ENCODE measurements around the gene VWA5B1.
"Not testable (repeated sequence)": the region's sequence is repeated elsewhere in the genome, so short reads cannot be mapped to it uniquely, and the experiment has no call there.

VWA5B1 gene, protein sequence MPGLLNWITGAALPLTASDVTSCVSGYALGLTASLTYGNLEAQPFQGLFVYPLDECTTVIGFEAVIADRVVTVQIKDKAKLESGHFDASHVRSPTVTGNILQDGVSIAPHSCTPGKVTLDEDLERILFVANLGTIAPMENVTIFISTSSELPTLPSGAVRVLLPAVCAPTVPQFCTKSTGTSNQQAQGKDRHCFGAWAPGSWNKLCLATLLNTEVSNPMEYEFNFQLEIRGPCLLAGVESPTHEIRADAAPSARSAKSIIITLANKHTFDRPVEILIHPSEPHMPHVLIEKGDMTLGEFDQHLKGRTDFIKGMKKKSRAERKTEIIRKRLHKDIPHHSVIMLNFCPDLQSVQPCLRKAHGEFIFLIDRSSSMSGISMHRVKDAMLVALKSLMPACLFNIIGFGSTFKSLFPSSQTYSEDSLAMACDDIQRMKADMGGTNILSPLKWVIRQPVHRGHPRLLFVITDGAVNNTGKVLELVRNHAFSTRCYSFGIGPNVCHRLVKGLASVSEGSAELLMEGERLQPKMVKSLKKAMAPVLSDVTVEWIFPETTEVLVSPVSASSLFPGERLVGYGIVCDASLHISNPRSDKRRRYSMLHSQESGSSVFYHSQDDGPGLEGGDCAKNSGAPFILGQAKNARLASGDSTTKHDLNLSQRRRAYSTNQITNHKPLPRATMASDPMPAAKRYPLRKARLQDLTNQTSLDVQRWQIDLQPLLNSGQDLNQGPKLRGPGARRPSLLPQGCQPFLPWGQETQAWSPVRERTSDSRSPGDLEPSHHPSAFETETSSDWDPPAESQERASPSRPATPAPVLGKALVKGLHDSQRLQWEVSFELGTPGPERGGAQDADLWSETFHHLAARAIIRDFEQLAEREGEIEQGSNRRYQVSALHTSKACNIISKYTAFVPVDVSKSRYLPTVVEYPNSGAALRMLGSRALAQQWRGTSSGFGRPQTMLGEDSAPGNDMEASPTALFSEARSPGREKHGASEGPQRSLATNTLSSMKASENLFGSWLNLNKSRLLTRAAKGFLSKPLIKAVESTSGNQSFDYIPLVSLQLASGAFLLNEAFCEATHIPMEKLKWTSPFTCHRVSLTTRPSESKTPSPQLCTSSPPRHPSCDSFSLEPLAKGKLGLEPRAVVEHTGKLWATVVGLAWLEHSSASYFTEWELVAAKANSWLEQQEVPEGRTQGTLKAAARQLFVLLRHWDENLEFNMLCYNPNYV

GRCh38 chr1:20290624-20291597 is at the start of gene VWA5B1:
VWA5B1 (plus strand) TSS chr1:20290875; CDS start chr1:20310602, 19,727 bp downstream.
- no peak for DNase-seq

GRCh38 chr1:20242890-20243479 is 47.7 kb upstream of the VWA5B1 start:
- no peak for DNase-seq

DNA sequence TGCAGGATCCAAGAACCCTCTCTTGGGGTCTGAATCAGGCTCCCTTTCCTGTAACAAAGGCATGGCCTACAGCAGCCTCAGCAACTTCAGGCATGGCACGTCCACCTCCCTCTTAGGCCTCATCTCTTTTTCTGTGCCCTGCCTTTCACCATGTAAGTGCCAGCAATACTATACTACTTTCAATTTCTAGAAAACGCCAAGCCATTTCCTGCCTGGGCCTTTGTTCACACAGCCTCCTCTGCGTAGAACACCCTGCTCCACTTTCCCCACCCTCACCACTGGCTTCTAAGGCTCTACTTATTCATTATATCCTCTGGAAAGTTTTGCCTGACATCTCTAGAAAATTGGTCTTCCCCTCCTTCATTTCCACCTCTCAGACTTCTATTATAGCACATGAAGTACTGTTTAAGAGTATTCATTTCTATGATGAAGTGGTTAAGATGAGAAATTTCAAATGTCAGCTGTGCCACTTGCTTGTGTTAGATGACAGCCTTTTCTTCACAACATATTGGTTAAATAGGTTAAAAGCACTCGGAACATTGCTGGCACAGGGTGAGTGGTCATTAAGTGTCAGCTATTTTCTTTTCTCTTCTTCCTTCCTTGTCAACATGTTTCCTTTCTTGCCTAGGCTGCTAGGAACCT is 41.6 kb upstream of the VWA5B1 start:
- peak; percentile 58 for DNase-seq

- DNase-seq = peak; percentile 71
These were observed 40.2 kb upstream of the VWA5B1 start for GRCh38 chr1:20250340-20250989.

DNA sequence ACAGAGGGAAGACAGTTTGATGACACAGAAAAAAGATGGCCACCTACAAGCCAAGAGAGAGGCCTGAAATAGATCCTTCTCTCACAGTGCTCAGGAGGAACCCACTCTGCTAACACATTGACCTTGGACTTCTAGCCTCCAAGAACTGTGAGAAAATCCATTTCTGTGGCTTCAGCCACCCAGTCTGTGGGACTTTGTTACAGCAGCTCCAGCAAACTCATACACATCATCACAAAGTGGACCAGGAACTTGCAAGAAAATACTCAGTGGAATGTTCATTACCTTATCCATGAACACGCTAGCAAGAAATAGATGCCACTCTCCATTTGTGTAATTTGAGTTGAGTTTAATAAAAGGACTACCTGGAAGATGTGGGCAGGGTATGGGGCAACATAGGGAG is 38.1 kb upstream of the VWA5B1 start:
- no peak for DNase-seq

DNA sequence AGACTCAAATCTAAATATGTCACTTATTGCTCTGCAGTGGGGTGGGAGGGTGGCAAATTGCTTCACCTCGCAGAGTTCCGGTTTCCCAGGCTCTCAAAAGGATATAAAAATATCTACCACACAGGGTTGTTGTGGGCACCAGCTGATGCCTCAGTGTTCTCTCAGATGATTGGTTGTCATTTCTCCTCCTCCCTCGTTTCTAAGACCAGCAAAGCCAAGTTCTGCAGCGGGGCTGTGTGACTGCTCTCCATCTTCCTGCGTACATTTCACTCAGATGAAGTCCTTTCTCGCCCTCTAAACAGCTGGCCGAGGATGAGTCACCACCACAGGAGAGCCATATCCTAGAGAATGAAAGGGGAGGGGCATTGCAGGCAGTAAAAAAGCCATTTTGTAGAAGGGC is 35.0 kb upstream of the VWA5B1 start:
- DNase-seq = no peak

DNA sequence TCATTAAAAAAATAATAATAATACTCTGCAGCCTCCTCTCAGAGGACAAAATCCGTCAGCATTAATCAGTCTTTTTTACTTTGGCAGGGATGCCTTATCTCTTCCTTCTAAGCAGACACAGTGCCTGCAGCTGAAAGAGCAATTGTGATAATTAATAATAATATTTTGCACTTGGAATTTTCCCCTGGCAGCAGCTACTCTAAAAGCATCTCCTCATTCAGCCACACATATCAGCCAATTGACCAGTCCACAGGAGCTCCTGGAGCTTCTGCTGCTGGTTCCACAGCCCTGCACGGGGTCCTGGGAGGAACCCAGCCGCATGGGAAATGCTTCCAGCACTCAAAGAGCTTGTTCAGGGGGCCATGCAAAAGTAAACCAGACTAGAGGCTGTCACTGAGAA is 31.0 kb upstream of the VWA5B1 start:
- no peak for DNase-seq

- DNase-seq = no peak
These were observed 29.6 kb upstream of the VWA5B1 start for GRCh38 chr1:20261095-20261494.

- no peak for DNase-seq
These were observed 27.7 kb upstream of the VWA5B1 start for GRCh38 chr1:20262810-20263534.

GRCh38 chr1:20265250-20265649 is 25.4 kb upstream of the VWA5B1 start:
- no peak for DNase-seq

- DNase-seq = no peak
These were observed 24.5 kb upstream of the VWA5B1 start for GRCh38 chr1:20266141-20266540.

GRCh38 chr1:20266642-20267041 is 24.0 kb upstream of the VWA5B1 start:
- no peak for DNase-seq

DNA sequence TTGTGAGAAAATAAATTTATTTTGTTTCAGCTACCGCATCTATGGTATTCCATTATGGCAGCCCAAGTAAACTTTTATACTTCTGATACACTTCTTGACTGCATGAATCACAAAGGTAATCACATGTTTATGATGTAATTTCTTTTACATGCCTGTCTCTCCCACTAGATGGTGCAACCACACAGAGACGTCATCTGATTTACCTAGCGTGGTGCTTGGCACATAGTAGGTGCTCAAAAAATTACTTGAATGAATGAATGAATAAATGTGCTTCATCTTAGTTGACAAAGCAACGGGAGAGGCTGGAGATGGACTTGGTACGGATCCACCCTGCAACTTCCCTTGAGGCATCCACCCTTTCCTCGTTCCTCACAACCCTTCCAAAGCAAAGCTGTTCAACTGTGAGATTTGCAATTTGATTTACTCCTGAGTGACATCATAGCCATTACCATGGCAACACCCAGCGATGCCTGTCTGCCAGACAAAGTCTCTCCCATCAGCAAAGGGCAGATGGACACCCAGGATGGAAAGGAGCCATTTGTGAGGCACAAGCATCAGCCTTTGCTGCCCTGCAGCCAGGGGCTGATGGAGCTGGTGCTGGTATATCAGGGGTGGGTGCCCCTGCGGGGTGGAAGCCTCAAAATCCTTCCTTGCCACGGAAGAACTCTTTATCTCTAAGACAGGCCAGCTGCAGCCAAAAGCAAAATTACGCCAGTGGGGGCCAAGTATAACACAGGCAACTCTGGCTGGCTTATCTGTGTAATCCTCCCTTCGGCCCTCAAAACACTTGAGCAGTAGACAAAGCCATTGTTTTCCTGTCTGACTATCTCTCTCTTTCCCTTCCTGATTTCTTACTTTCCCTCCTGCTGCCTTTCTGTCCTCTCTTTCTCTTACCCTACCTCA is 18.9 kb upstream of the VWA5B1 start:
- no peak for DNase-seq

DNA sequence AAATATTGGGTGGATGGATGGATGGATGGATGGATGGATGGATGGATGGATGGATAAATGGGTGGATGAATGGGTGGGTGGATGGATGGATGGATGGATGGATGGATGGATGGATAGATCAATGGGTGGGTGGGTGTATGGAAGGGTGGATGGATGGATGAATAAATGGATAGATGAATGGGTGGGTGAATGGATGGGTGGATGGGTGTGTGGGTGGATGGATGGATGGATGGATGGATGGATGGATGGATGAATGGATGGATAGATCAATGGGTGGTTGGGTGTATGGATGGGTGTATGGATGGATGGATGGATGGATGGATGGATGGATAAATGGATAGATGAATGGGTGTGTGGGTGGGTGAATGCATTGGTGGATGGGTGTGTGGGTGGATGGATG is 17.0 kb upstream of the VWA5B1 start:
- not testable (repeated sequence) for DNase-seq

GRCh38 chr1:20275319-20275925 is 15.3 kb upstream of the VWA5B1 start:
- no peak for DNase-seq

DNA sequence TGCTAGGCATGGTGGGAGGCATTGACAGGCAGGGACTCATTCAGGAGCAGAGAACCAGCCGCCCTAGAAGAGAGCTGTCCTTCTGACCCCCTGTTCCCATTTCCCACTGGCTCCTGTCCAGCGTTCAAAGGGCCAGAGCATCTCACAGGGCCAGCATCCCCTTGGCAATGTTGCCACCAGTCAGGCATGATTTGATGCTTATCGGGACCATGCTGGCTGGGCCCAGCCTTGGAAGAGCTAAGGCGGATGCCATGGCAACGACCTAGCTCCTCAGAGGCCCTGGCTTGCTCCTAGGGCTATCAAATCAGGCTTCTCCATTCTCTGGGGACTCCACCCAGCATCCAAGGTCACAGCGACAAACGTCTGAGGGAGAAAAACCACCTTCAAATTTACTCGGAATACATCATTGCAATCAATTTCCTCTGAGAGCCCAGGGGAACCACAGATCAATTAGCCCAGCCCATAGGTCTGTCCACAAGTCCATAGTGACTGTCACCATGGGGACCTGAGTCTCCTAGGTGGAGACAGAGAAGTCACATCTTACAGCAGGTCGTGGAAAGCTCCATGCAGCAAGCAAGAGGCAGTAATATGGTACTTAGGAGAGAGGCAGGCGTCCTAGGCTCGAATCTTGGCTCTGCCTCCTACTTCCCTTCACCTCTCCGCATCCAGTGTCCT is 14.1 kb upstream of the VWA5B1 start:
- DNase-seq = no peak

- DNase-seq = no peak
These were observed 12.0 kb upstream of the VWA5B1 start for GRCh38 chr1:20278692-20279130.

DNA sequence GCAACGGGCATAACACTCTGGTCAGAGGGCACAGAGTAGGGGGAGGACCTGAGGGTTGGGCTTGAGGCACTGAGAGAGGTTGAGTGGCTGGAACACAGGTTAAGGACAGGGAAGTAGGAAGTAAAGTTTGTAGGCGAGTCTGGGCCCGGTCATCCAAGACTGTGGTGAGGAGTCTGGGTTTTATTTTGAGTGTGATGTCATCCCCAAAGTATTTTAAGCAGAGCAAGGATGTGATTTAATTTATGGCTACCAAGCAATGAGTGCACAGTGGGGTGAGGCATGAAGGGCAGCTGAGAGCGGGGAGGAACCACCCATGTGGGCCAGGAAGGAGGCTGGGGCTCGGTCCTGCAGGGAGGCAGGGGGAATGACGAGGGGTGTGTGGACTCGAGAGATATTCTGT is 11.2 kb upstream of the VWA5B1 start:
- no peak for DNase-seq

Measured in activated CD4-positive, alpha-beta T cell treated with anti-CD3 and anti-CD28 coated beads, Interleukin-2, amount 50 U/mL, for 16 hours (primary cell).